ENCODE results near the gene TMSB4X. TPM values are rescaled to one million over a fixed set of nuclear protein-coding genes. Genes with fewer than 3 reads are reported as not detected.
"Not testable (repeated sequence)": the region's sequence is repeated elsewhere in the genome, so short reads cannot be mapped to it uniquely, and the experiment has no call there.

Gene TMSB4X
- total RNA-seq, 1 experiment from 2014 or later, result 801 TPM

DNA sequence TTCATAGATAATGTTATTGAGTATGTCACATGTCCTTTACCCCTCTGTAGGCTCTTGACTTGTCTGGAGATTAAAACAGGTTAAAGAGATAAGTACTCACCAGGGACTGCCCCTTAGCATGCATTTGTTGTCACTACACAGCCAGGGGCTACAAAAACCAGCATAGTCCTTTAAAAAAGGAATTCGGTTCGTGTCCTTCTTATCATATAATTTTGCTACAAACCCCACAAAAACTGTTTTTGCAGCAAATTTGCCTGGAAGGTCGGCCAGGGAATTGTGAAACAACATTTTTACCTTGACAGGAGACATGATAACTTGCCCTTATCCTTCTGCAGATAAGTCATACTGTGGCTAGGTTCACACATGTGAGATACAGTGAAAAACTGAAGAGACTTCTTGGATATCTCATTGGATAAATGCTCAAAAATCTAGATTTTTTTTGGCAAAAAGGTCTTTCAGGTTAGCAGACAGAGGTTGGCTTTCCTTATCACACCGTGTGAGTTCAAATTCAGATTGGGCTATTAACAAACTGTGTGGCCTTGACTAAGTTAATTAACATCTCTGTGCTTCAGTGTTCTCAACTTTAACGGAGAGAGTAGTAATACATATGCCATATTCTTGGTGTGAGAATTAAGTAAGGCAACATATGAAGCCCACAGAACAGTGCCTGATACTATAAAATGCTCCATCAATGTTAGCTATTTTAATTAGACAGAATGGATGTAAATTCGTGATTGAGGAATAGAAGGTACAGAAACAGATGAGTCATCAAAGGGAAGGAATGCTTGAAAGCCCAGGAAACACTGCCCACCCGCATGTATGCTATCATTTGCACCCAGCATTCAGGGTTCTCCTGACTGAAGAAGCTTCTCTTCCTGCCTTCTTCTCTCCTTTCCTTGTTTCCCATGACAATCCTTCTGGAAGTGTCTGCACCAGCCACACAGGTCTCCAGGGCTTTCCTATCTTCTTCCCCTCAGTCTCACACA is 39.5 kb downstream of the TMSB4X start:
- CTCF ChIA-PET, result interaction anchor here (0.5 to 1.6 kb wide), 2 partner anchors 263 to 474 kb away, joined by 3 to 4 read pairs; no protein-coding TSS in a partner anchor
- Mint-ChIP-seq H3K36me3 (ENCODE audit: insufficient read depth, unreplicated experiment) (no peaks in the 10 kb centered on the region), H3K27ac (ENCODE audit: low read depth, unreplicated experiment) (no peak overlapping the region), H3K4me3 (ENCODE audit: unreplicated experiment) (no peak overlapping the region), H3K4me1 (ENCODE audit: insufficient read depth, unreplicated experiment) (peaks cover 18% of the 10 kb centered on the region), H3K9me3 (ENCODE audit: unreplicated experiment) (no peaks in the 10 kb centered on the region), H3K27me3 (ENCODE audit: insufficient read depth, unreplicated experiment) (peaks cover 42% of the 10 kb centered on the region)
- TF ChIP-seq, protein P1, sequence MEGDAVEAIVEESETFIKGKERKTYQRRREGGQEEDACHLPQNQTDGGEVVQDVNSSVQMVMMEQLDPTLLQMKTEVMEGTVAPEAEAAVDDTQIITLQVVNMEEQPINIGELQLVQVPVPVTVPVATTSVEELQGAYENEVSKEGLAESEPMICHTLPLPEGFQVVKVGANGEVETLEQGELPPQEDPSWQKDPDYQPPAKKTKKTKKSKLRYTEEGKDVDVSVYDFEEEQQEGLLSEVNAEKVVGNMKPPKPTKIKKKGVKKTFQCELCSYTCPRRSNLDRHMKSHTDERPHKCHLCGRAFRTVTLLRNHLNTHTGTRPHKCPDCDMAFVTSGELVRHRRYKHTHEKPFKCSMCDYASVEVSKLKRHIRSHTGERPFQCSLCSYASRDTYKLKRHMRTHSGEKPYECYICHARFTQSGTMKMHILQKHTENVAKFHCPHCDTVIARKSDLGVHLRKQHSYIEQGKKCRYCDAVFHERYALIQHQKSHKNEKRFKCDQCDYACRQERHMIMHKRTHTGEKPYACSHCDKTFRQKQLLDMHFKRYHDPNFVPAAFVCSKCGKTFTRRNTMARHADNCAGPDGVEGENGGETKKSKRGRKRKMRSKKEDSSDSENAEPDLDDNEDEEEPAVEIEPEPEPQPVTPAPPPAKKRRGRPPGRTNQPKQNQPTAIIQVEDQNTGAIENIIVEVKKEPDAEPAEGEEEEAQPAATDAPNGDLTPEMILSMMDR (IDR thresholded peaks at IDR 0.05; ENCODE audit: unreplicated experiment), result no peak
- DNase-seq (ENCODE audit: unreplicated experiment), result peak; percentile 38
- intact Hi-C loops (cut with micrococcal nuclease), result no loop called here
- no TSS peak for BruUV-seq (replicated peaks)
- POLR2A ChIA-PET, result interaction anchor here (0.6 to 1.1 kb wide), 2 partner anchors 8 to 543 kb away, joined by 3 to 4 read pairs; no protein-coding TSS in a partner anchor

DNA sequence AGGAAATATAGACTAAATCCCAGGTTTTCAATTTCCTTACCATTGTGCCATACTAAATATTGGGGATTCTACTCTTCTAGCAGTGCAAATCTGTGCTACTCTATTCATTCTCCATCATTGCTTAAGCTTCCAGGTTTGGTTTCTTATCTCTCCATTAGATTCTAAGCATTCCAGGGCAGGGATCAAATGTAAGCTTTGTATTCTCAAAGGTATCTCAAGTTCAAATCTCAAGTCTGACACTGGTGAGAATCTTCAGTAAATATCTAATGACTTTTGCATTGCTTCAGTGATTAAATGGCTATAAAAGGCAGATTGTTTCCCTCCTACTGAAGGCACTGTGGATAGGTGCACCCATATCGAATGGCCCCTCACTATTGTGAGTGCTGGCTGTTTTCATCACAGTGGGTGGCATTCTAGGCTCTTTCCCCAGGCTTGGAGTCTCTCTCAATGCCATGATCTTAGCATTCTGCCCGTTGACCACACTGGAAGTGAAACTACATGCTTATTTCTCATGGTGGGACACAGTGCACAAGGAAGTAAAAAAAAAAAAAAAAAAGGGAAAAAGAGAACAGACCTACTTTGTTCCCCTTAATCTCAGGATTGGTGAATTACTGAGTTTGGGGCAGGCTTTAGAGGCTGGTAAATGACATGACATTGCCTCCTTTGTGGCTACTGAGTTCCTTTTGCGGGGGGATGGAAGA is 40.8 kb downstream of the TMSB4X start:
- BruUV-seq (replicated peaks), result no TSS peak

DNA sequence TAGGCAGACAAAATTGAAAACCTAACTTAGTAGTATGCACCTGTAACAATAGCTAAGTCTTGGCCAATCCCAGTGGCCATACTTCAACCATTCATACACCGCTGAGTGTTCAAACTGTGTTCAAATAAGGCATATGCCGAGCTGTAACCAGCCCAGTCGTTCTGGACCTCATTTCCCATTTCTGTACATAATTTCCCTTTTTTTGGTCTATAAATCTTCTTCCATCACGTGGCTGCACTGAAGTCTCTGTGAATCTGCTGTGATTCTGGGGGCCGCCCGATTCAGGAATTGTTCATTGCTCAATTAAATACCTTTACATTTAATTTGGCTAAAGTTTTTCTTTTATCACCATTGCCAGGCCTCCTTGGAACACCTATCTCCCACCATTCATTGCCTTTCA is 41.8 kb downstream of the TMSB4X start:
- Mint-ChIP-seq H3K4me1 (ENCODE audit: insufficient read depth, unreplicated experiment) (peaks cover 13% of the 10 kb centered on the region), H3K27me3 (ENCODE audit: insufficient read depth, unreplicated experiment) (peaks cover 24% of the 10 kb centered on the region)
- H3K9me3 Mint-ChIP-seq (ENCODE audit: unreplicated experiment); POLR2A ChIA-PET; H3K36me3 Mint-ChIP-seq (ENCODE audit: insufficient read depth, unreplicated experiment); BruUV-seq (replicated peaks); CTCF ChIA-PET; DNase-seq (ENCODE audit: unreplicated experiment); H3K4me3 Mint-ChIP-seq (ENCODE audit: unreplicated experiment); intact Hi-C loops (cut with micrococcal nuclease); H3K27ac Mint-ChIP-seq (ENCODE audit: low read depth, unreplicated experiment): not testable (repeated sequence)

More for the DNA sequence above, 40.8 kb downstream of the TMSB4X start:
- POLR2A ChIA-PET, result interaction anchor here (0.6 kb wide), 1 partner anchor 541 kb away, joined by 3 read pairs; no protein-coding TSS in a partner anchor
- Mint-ChIP-seq H3K9me3 (ENCODE audit: unreplicated experiment) (no peaks in the 10 kb centered on the region), H3K36me3 (ENCODE audit: insufficient read depth, unreplicated experiment) (no peaks in the 10 kb centered on the region), H3K4me1 (ENCODE audit: insufficient read depth, unreplicated experiment) (peaks cover 13% of the 10 kb centered on the region), H3K27me3 (ENCODE audit: insufficient read depth, unreplicated experiment) (peaks cover 35% of the 10 kb centered on the region), H3K27ac (ENCODE audit: low read depth, unreplicated experiment) (no peak overlapping the region), H3K4me3 (ENCODE audit: unreplicated experiment) (no peak overlapping the region)
- TF ChIP-seq, protein P1 (IDR thresholded peaks at IDR 0.05; ENCODE audit: unreplicated experiment), result no peak
- DNase-seq (ENCODE audit: unreplicated experiment), result no peak
- intact Hi-C loops (cut with micrococcal nuclease), result no loop called here
- CTCF ChIA-PET, result interaction anchor here (0.9 kb wide), 1 partner anchor 193 kb away, joined by 3 read pairs; no protein-coding TSS in a partner anchor

DNA sequence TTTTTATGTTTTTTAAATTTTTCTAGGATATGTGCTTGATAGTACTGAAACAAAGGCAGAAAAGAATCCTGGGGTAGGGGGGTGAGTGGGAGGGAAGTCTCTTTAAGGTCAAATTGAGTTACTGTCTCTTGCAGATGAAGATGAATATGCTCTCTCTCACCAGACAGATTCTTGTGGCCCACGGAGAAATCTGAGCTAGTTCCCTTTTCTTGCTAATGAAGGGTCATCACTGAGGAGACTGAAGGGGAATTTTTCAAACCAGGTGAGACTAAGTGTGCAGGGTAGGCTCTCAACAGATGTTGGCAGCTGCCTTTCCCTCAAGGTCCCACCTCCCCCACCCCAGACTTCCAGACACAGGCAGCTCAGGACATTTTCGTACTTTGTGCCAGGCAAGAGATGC is 48.0 kb downstream of the TMSB4X start:
- Mint-ChIP-seq H3K36me3 (ENCODE audit: insufficient read depth, unreplicated experiment) (no peaks in the 10 kb centered on the region), H3K4me1 (ENCODE audit: insufficient read depth, unreplicated experiment) (no peaks in the 10 kb centered on the region), H3K27ac (ENCODE audit: low read depth, unreplicated experiment) (no peak overlapping the region), H3K9me3 (ENCODE audit: unreplicated experiment) (no peaks in the 10 kb centered on the region), H3K27me3 (ENCODE audit: insufficient read depth, unreplicated experiment) (peaks cover 33% of the 10 kb centered on the region), H3K4me3 (ENCODE audit: unreplicated experiment) (no peak overlapping the region)
- intact Hi-C loops (cut with micrococcal nuclease), result no loop called here
- TF ChIP-seq, protein P1 (IDR thresholded peaks at IDR 0.05; ENCODE audit: unreplicated experiment), result no peak
- no TSS peak for BruUV-seq (replicated peaks)
- no peak for DNase-seq (ENCODE audit: unreplicated experiment)
- ChIA-PET POLR2A (interaction anchor here (1.4 to 2.0 kb wide), 2 partner anchors 8 kb away, joined by 4 to 6 read pairs; no protein-coding TSS in a partner anchor), CTCF (interaction anchor here (0.9 kb wide), 1 partner anchor 15 kb away, joined by 3 read pairs; no protein-coding TSS in a partner anchor)
